Lower lobe of right lung (tissue), 2 donors: ENCODE measurements around the gene DOC2A. TPM values are rescaled to one million over a fixed set of nuclear protein-coding genes. Genes with fewer than 3 reads are reported as not detected.

Source experiments
- ATAC-seq, 2 donors: fragments of 200-7000 bp; cut with Tn5 transposase; one replicate each; pipeline ENCODE4 v1.9.1; 2020 to 2022; ENCODE audit warnings: mild to moderate bottlenecking in 2 of 2, moderate library complexity in 2 of 2
- DNase-seq: peaks from one replicate; pipeline ENCODE4 v3.0.0-alpha.2; 2020
- H3K27ac ChIP-seq: fragments of 200-600 bp; one replicate; pipeline ENCODE4 v1.8.0; 2022
- H3K27me3 ChIP-seq: fragments of 200-600 bp; one replicate; pipeline ENCODE4 v1.8.0; 2022; ENCODE audit warnings: low read depth
- H3K36me3 ChIP-seq: fragments of 200-600 bp; one replicate; pipeline ENCODE4 v1.8.0; 2022; ENCODE audit warnings: mild to moderate bottlenecking
- H3K4me1 ChIP-seq: fragments of 200-600 bp; one replicate; pipeline ENCODE4 v1.8.0; 2022
- H3K4me3 ChIP-seq: fragments of 200-600 bp; one replicate; pipeline ENCODE4 v1.8.0; 2022; ENCODE audit warnings: mild to moderate bottlenecking
- H3K9me3 ChIP-seq: fragments of 200-600 bp; one replicate; pipeline ENCODE4 v1.8.0; 2022
- intact Hi-C: fragments of 100-400 bp; cut with DNase I; formaldehyde crosslinking; loops from one replicate; pipeline ENCODE4 v1.11.0; 2022
- total RNA-seq: library from RNA; stranded (reverse); fragmentation: NEBNext Ultra II Directional; extraction: Animal tissue kit (Norgen Biotek cat#: 25700); gene quantifications from one replicate; pipeline ENCODE4 v1.2.1, GENCODE V29; 2021
- TF ChIP-seq, protein P1 (sequence below): fragments of 200-600 bp; IDR thresholded peaks from one replicate; pipeline ENCODE4 v1.8.0; 2022; ENCODE audit warnings: antibody characterized with exemption, mild to moderate bottlenecking
- donor health status: DM: no; HTN: yes; CAD: no; lungs with severe emphysema.

The DOC2A gene
- total RNA-seq, 1 donor from 2014 or later = 6.4 TPM

DNA sequence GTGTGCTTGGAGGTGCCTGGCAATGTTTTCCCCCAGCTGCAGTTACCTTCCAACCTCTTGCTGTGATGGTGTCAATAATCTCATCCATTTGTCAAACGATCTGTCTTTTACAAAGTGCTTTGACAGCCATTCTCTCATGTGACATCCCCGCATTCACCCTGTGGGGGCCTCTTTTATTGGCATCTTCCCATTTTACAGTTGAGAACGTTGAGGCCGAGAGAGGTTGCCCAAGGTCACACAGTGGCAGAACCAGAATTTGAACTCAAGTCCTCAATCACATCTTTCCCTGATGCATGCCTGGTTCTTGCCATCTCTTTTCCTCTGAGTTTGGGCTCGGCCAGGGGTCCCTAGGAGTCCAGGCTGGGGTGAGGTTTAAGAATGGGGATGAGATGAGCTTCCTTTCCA lies 35.7 kb downstream of the DOC2A start:
- H3K4me1 ChIP-seq = peaks cover 28% of the 10 kb centered on the region
- H3K27me3 ChIP-seq = no peaks in the 10 kb centered on the region
- H3K36me3 ChIP-seq = peaks cover 51% of the 10 kb centered on the region
- ATAC-seq = no peak
- H3K4me3 ChIP-seq = peak overlapping the region; percentile 99
- peak overlapping the region; percentile 91 for H3K27ac ChIP-seq
- H3K9me3 ChIP-seq = no peaks in the 10 kb centered on the region
- no peak for DNase-seq
- TF ChIP-seq, protein P1, sequence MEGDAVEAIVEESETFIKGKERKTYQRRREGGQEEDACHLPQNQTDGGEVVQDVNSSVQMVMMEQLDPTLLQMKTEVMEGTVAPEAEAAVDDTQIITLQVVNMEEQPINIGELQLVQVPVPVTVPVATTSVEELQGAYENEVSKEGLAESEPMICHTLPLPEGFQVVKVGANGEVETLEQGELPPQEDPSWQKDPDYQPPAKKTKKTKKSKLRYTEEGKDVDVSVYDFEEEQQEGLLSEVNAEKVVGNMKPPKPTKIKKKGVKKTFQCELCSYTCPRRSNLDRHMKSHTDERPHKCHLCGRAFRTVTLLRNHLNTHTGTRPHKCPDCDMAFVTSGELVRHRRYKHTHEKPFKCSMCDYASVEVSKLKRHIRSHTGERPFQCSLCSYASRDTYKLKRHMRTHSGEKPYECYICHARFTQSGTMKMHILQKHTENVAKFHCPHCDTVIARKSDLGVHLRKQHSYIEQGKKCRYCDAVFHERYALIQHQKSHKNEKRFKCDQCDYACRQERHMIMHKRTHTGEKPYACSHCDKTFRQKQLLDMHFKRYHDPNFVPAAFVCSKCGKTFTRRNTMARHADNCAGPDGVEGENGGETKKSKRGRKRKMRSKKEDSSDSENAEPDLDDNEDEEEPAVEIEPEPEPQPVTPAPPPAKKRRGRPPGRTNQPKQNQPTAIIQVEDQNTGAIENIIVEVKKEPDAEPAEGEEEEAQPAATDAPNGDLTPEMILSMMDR = no peak
- intact Hi-C loops = no loop called here

DNA sequence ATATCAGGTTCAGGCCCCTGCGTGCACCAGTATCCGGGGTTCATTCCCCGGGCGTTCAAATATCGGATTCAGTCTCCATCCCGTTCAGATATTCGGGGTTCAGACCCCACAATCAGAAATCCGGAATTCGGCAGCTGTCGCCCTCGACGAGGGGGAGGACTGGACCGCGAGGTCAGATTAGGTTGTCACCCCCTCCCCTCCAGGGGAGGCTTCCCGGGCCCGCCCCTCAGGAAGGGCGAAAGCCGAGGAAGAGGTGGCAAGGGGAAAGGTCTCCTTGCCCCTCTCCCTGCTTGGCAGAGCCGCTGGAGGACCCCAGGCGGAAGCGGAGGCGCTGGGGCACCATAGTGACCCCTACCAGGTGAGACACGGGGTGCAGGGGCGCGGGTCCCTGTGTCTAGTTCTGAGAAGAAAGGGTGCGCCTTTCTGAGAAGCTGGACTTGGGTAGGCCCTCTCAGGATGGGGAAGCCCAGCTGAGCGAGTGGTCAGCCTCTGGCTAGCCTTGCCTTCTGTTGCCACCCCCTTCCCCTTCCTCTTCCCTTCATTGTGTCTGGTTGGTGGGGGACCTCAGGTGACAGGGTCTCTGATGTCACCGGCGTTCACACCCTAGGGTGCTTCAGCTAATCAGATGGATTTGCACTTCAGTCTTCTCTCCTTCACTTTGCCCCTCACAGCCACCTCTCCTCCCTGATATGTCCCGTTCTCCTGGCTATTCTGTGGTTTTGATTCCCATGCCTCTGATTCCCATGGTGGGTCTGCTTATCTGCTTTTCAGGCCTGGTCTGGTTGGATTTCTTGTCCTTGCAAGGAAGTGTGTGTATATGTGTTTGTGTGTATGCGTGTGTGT lies 36.3 kb downstream of the DOC2A start:
- Histone ChIP-seq H3K36me3 (peaks cover 51% of the 10 kb centered on the region), H3K27ac (peak overlapping the region; percentile 91), H3K9me3 (no peaks in the 10 kb centered on the region), H3K27me3 (no peaks in the 10 kb centered on the region), H3K4me3 (peak overlapping the region; percentile 99), H3K4me1 (peaks cover 28% of the 10 kb centered on the region)
- intact Hi-C loops = no loop called here
- TF ChIP-seq, protein P1 = no peak
- DNase-seq (peak; percentile 59), ATAC-seq (peak; percentile 26 to 31)

DNA sequence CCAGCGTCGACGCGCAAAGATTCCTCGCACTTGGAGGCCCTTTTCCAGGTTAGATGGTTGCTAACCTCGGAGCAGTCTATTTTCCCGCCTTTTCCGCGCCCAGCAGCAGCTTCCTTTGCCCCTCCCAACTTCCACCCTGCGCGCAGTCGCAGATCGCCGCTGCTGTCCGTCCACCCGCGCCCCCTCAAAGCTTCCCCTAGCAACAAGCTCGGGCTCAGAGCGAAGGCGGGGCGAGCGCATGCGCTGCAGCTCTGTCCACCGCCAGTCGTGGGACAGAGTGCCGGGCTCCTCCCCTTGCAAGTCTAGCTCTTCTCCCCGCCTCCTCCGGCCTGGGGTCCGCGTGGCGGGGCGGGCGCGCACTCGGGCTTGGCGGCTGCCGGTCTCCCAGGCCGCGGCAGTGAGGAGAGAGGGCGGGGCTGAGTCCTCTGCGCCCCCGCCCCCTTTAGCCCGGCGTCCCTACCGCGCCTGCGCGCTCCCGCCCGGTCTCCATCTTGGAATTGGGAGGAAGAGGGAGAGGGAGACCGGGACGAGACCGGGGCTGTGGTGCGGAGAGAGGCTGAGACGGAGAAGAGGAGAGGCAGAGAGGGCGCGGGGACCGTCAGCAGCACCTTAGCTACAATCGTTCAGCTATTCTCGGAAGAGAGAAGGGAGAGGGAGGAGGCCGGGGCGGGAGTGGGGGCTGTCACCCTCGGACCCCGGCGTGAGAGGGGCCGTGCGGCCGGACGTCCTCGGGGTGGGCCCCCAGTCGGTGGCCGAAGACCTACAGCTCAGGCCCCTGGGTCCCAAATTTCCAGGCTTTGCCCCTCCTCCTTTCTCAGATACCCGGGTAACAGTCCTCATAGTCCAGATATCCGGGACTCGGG lies 37.2 kb downstream of the DOC2A start, which contains the start of gene TAOK2:
Gene TAOK2 (plus strand): TSS at position 485 of the 863 bp plus-strand sequence. CDS start 3,905 bp downstream, outside the sequence.
- peak within 1 kb of the TSS; percentile 91 for H3K27ac ChIP-seq

DNA sequence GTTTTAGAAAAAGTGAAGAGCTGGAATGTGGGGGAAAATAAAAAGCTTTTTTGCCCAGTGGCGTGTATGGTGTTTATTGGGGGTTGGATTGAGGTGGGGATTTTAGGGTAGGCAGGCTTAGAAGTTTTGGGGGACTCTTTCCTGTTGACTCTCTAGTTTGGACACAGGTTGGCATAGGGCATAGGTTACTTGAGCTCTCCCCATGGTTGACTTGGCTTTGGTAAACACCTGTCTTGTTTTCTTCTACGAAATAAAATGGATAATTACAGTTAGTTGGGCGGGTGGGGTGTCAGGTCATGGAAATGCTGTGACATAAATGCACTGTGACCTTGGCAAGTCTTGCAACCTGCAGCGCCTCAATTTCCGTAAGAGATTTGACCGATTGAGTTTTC lies 37.8 kb downstream of the DOC2A start:
- Histone ChIP-seq H3K27ac (peak overlapping the region; percentile 91), H3K4me3 (peak overlapping the region; percentile 99), H3K27me3 (no peaks in the 10 kb centered on the region), H3K36me3 (peaks cover 51% of the 10 kb centered on the region), H3K4me1 (peaks cover 28% of the 10 kb centered on the region), H3K9me3 (no peaks in the 10 kb centered on the region)
- DNase-seq (no peak), ATAC-seq (no peak)
- TF ChIP-seq, protein P1 = no peak
- intact Hi-C loops = no loop called here

More for the DNA sequence above, 37.2 kb downstream of the DOC2A start, which contains the start of gene TAOK2:
- TF ChIP-seq, protein P1 = no peak
- DNase-seq (peak; percentile 99), ATAC-seq (peak; percentile 98 to 99)
- intact Hi-C loops = no loop called here
- no peaks in the 10 kb centered on the region for H3K27me3 ChIP-seq
- peak within 1 kb of the TSS; percentile 99 for H3K4me3 ChIP-seq
- H3K36me3 ChIP-seq = peaks cover 51% of the 10 kb centered on the region
- peaks cover 28% of the 10 kb centered on the region for H3K4me1 ChIP-seq
- no peaks in the 10 kb centered on the region for H3K9me3 ChIP-seq

DNA sequence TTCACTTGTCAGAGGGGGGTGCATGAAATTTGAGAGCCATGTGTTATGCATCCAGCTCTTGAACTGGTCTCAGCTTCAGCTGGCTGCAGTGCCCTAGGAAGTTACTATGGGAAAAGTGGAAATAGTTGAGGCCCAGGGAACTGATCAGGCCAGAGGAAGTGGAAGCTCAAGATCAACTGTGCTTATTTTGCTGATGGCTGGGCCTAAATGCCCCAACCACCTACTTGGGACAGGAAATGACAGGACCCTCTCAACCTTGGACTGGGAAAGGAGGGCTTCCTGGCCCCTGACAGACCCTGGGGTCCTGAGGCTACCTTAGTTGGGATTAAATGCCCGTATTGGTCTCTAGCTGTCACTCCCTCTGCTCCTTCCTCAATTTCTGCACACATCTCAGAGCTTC lies 38.3 kb downstream of the DOC2A start:
- Histone ChIP-seq H3K36me3 (peaks cover 51% of the 10 kb centered on the region), H3K27me3 (no peaks in the 10 kb centered on the region), H3K4me3 (no peak overlapping the region), H3K9me3 (no peaks in the 10 kb centered on the region), H3K27ac (no peak overlapping the region), H3K4me1 (peaks cover 28% of the 10 kb centered on the region)
- intact Hi-C loops = no loop called here
- DNase-seq = no peak
- TF ChIP-seq, protein P1 = no peak
- ATAC-seq = no peak
